SH-SY5Y (cell line): ENCODE data around the gene NDRG4.

Source experiments
- GATA2 ChIP-seq: IDR thresholded peaks from 2 replicates; pipeline ENCODE4 v1.6.1; 2011; ENCODE audit warnings: mild to moderate bottlenecking, low read depth, low read length
- GATA3 ChIP-seq: IDR thresholded peaks from 2 replicates; pipeline ENCODE4 v1.6.1; 2011; ENCODE audit warnings: low read depth, mild to moderate bottlenecking, low read length, moderate library complexity

DNA sequence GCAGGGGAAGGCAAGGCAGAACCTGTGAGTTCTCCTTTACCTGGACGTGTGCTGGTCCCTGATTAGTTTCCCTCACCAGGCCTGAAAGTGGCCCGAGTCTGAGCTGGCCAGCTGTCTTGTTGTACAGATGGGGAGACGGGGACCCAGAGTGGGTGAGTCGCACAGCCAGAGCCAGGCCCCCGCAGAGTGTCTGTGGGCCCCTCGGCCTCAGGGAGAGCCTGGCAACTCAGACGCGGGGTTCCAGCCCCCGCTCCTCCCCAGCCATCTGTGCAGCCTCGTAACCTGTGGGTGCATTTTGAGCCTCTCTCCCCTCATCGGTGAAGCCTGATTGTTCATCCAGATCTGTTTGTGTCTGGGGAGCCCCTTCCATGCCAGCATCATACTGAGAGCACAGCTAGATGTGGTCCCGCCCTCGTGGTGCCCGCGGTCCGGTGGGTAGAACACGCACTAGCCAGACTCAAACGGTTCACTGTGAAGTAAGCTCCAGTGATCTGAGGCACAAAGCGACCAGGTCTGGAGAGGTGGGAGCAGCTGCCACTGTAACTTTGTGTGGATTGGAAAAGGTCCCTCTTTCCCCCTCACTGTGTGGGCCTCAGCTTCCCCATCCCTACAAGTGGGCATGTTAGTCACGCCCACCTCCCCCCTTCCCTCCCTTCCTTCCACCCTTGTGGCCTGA lies 6.0 kb upstream of the NDRG4 start:
- TF ChIP-seq GATA2, result no peak
- no peak for TF ChIP-seq GATA3
